Activated gamma-delta T cell treated with Interleukin-2 at 50 U/mL for 16 hours (primary cell): ENCODE data around the gene KDM4F.
A peak's percentile ranks its signal among the peaks of the same experiment; 100 is the strongest.

Source experiments
- DNase-seq: peaks from one replicate; pipeline ENCODE4 v3.0.0-alpha.2; 2020

Gene KDM4F

GRCh38 chr11:95066716-95067038 lies 17.5 kb downstream of the KDM4F start, which contains the start of gene SRSF8:
TSS of gene SRSF8 (plus strand) at chr11:95066919. CDS start at chr11:95067227, 308 bp downstream.
- DNase-seq = no peak

- DNase-seq = peak; percentile 66
These were observed 18.0 kb downstream of the KDM4F start for GRCh38 chr11:95067039-95067840.

- no peak for DNase-seq
These were observed 18.6 kb downstream of the KDM4F start for GRCh38 chr11:95067841-95068219.

- DNase-seq = peak; percentile 63
These were observed 19.3 kb downstream of the KDM4F start for GRCh38 chr11:95068549-95068948.

- no peak for DNase-seq
These were observed 21.2 kb downstream of the KDM4F start for GRCh38 chr11:95070471-95070870.

GRCh38 chr11:95072948-95073347 lies 23.7 kb downstream of the KDM4F start:
- DNase-seq = no peak

DNA sequence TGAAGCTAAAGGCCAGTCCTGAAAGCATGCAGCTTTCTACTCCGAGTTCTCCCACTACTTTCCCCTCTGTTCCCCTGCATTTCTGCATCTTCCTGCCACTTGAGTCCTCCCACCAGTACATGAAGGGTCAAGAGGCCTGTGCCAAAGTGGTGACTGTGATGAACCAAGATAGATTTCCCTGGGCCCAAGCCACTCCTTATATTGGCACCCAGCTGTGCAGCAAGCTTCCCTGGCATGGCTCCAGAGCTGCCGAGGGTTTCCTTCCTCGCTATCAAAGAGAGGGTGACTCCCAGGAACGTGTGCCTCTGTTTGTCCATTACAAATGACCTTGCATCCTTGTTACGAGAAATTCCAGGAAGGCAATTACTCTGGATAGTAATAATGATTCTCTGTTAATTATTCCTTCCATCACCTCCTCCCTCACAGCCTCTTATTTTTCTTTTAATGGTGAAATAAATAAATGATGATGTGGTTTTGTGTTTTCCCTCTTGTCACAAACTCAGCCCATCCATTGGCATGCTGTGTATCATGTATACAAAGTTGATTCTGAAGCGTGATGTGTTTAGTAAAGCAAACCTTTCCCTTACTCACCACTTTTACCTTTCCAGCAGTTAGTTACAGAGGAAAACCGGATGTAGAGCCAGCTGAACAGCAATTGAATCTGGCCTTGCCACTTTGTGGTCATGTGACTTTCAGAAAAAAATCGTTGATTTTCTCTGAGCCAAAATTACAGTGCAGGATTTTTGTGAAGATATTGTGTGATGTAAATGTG lies 25.8 kb downstream of the KDM4F start:
- DNase-seq = no peak

DNA sequence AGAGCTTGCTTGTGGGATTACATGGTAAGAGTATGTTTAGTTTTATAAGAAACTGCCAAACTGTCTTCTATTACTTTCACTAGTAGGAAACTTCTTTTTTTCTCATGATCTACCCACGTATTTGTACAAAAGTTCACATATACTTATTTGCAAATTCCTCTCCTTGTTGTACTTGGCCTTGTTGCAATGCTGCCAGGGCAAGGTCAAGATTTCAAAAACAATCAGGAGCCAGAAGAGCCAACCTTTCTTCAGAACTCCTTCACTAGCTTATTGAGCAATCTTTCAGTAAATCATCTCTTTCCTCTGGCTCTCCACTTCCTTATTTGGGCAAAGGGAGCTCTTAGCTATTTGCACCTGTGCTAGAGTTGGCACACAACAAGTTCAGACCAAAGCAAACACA lies 27.2 kb downstream of the KDM4F start:
- no peak for DNase-seq

DNA sequence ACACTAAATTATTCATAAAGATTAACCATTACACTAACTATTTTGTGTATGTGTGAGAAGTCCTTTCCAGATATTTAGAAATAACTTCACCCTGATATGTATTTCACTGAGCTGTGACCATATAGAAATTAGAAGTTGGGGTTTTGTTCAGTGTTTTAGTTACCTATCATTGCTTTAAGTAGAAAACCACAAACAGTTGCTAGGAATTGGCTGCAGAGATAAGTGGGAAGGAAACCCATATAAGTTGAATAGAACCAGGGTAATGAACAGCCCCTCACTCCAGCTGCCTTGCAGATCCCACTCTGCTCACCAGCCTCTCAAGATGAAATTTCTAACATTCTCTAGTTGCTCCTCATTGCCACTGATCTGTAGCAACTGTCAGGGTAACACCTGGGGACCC lies 27.8 kb downstream of the KDM4F start:
- DNase-seq = no peak

DNA sequence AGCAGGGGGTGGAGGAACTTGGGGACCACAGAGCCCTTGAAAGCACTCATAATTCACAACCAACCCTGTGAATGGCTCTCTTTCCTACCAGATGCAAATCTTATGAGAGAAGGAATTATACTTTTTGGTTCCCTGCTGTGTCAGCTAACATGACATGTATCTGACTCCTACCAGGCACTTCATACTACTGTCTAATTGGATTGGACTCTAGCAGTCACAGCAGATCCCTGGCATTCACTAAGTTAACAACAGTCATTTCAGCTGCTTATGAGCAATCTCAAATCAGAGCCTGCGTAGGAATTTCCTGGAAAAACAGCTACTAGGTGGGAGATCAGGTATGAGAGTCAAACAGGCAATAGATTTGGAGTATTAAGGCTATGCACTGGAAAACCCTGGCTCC lies 29.3 kb downstream of the KDM4F start:
- no peak for DNase-seq

GRCh38 chr11:95081010-95081409 lies 31.8 kb downstream of the KDM4F start:
- no peak for DNase-seq

- DNase-seq = no peak
These were observed 32.2 kb downstream of the KDM4F start for GRCh38 chr11:95081412-95081811.

- no peak for DNase-seq
These were observed 33.4 kb downstream of the KDM4F start for GRCh38 chr11:95082576-95083001.

- DNase-seq = no peak
These were observed 35.3 kb downstream of the KDM4F start for GRCh38 chr11:95084509-95084908.

DNA sequence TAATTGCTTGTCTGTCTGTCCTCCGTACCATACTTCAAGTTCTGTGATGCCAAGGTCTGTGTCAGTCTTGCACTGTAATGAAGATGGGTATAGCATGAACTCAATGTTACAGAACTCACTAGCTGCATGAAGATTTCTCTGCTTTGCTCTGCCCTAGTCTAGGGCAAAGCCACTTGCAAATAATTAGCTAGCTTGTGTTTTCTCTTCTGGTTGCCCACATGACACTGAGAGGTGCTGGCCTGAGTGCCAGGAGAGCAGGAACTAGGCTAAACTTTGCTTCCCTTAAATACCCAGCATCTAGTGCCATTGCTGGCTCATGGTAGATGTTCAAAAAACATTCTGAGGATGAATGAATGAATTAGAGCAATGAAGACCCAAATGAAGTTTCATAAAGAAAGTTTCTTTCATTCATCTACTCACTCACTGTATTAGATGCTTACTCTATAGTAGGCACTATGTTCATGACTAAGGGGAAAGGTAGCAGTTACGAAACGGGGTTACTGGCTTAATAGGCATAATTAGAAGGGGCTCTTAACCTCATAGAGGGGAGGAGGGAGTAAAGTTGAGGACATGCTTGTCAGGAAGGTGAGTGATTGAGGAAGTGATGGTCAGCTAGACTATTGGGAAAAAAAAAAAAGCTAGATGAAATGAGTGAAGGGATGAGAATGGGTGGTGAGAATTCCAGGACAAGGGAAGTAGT lies 36.0 kb downstream of the KDM4F start:
- DNase-seq = no peak

DNA sequence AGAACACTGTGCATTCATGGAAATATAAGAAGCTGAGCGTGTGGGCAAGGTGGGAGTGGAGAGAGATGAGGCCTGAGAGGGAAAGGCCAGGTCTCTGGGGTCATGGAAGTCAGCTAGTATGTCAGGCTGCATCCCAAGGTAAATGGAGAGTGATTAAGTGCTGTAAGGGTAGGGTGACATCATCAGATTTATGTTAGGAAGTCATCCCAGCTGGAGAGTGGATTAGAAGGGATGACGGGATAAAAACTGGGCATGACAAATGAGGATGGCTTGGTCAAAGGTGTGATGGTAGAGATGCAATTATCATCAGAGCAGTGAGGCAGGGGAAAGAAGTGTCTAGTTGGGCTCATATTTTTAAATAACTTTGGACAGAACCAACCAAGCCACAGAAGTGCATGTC lies 36.9 kb downstream of the KDM4F start:
- no peak for DNase-seq

DNA sequence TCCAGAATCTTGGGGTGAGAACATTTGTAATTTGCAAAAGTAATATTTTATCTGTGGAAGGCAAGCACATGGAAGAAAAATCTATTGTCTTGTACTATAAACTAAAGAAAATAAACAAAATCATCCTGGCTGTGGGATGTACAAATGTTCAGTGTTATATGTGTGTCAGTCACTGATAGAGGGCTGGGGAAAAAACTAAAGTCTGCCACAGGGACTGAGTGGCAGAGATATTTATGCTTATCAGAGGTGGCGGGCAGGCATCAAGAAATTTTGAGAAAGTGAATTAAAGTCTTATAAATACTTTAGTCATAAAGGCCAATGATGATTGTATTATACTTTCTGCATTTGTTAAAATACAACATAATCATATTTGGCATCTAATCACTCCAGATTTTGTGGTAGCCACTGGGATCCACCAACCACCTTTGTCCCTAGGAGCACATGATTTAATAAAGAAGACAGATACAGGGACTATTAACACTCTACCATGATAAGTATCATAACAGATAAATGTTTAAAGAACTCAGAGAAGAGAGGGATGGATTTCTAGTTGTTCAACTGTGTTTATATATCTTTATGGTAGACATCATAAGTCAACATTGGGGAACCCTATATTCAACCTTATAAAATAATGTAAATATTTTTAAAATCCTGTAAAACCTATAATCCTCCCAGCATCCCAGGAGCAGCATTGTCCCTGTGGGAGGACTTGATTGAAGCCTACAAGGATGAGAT lies 37.8 kb downstream of the KDM4F start:
- no peak for DNase-seq

GRCh38 chr11:95088946-95089619 lies 39.9 kb downstream of the KDM4F start:
- DNase-seq = no peak

- peak; percentile 80 for DNase-seq
These were observed 40.7 kb downstream of the KDM4F start, which contains the start of gene ENDOD1 for GRCh38 chr11:95089620-95090542. TSS of gene ENDOD1 (plus strand) at chr11:95089846. CDS start at chr11:95089928, 82 bp downstream.

DNA sequence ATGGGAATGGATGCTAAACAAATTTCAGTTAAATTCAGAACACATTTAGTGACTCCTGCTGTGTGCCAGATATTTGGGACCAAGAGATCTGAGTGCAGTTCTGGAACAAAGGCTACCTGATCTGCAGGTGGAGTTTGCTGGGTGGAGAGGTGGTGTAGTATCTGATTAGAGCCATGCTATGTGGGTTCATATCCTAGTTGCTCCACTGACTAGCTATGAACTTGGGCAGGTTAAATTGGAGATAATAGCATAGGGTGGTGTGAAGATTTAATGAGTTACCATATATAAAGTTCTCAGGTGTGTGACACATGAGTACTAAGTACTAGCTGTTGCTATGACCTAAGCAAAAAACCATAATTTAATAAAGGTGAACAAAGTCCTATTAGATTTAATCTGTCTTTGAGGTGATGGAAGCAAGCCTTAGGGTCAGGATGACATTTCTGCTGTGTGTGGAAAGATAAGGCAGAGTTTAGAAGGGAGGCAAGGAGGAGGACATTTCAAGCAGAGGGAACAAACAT lies 42.5 kb downstream of the KDM4F start:
- DNase-seq = no peak
